ENCODE measurements around the gene KCNQ2.
"Not testable (repeated sequence)": the region's sequence is repeated elsewhere in the genome, so short reads cannot be mapped to it uniquely, and the experiment has no call there.

The KCNQ2 gene

DNA sequence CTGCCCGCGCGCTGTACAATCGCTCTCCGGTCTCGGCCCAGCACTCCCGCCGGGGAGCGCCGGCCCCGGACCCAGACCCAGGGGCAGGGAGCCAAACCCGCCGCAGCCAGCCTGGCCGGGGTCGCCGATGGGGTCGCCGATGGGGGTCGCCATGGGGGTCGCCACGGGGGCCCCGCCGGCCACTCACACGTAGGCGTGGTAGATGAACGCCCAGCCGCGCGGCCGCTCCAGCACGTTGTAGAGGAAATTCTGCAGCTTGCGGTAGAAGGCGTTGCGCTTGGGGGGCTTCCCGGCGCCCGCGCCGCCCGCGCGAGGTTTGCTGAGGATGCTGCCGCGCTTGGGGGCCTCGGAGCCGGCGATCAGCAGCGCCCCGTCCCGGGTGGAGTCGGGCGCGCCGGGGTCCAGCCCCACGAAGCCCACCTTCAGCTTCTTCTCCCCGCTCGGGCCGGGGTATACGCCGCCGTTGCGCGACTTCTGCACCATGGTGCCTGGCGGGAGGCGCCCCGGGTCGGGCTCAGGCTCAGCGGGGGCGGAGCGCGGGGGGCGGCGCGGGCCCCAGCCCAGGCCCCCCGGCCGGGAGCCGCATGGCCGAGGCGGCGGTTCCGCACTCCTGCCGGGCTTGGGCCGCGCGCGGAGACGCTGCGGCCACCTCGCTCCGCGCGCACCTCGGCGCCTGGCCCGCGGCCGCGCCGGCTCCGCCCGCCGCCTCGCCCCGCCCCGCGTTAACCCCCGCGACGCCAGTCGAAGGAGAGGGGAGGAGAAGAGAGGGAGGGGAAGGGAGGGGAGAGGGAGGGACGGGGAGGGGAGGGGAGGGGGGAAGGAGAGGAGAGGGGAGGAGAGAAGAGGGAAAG, at the start of gene KCNQ2:
Gene KCNQ2 (minus strand): TSS at position 675 of the 851 bp plus-strand sequence. CDS start 192 bp downstream, at position 483.
- DNase-seq: no peak

- no peak for DNase-seq
These were observed 49.1 kb upstream of the KCNQ2 start for GRCh38 chr20:63521602-63522001.

DNA sequence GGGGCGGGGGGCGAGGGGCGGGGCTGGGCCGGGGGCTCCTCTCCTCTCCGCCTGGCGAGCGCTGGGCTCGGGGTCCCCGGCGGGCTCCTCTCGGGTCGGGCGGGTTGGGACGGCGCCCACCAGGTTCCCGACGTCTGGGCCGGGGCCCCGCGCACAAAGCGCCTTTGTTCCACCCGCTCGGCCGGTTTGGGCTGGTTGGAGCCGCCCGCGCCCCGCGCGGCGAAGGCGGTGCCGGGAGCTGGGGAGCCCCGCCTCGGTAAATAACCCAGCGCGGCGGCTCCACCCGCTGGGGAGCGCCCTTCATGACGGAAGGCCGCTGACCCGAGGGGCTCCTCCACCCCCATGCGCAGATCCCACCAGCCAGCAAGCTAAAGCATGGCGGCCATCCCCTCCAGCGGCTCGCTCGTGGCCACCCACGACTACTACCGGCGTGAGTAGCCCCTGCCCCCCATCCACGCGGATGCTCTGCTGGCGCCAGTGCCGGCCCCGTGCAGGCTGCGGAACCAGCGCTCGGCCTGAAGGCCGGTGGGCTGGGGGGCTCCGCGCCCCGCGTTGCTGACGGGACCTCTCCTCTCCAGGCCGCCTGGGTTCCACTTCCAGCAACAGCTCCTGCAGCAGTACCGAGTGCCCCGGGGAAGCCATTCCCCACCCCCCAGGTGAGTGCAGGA, 48.6 kb upstream of the KCNQ2 start:
- peak; percentile 49 for DNase-seq

DNA sequence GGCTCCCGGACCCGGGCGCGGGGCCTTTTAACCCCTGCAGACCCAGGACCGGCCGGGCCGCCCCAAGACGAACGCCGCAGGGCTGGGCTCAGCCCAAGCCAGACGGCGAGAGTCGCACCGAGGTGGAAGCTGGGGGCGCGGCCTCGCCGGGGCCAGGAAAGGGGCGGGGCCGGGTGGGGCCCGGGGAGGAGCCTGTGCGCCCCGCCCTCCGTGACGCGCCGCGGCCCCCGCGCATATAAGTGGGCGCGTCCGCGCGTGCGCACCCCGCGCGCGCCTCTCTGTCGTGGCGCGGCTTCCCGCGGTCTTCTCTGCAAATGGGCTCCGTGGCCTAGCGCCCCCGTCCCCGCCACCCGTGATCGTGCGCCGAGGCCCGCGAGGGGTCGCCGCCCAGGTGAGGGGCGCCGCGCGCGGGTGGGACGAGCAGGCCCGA, 48.1 kb upstream of the KCNQ2 start, which contains the start of gene PPDPF:
Gene PPDPF (plus strand): TSS at position 262 of the 430 bp plus-strand sequence. CDS start 544 bp downstream, outside the sequence.
- DNase-seq: no peak

- DNase-seq: no peak
These were observed 47.4 kb upstream of the KCNQ2 start for GRCh38 chr20:63519668-63520503.

DNA sequence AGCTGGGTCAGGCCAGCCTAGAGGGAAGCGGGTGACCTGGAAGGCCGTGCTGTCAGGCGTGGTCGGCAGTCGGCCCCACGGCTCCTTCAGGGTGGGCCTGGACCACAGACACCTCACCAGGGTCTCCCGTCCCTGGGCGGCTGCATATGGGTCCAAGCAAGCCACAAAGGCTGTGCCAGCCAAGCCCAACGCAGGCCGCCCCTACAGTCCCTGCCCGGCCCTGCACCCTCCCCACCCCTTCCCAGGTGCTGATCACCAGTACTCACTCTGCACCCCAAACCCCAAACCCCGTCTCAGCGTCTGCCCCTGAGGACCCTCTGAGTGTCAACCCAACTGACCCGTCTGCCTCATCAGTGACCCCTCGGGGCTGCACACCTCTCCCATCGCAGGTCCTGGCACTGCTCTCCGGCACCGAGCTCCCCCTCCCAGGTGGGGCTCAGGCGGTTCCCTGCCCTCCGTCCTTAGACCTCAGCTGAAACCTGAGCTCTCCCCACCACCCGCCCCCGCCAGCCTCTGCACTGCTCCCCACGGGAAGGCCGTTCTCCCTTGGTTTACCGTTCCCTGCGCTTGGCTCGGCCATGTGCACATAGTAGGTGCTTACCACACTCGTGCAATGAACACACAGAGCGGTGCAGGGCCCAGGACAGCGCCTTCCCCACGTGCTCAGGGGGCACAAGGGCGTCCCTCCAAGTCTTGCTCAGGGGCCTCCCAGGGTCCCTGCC, 46.7 kb upstream of the KCNQ2 start:
- no peak for DNase-seq

DNA sequence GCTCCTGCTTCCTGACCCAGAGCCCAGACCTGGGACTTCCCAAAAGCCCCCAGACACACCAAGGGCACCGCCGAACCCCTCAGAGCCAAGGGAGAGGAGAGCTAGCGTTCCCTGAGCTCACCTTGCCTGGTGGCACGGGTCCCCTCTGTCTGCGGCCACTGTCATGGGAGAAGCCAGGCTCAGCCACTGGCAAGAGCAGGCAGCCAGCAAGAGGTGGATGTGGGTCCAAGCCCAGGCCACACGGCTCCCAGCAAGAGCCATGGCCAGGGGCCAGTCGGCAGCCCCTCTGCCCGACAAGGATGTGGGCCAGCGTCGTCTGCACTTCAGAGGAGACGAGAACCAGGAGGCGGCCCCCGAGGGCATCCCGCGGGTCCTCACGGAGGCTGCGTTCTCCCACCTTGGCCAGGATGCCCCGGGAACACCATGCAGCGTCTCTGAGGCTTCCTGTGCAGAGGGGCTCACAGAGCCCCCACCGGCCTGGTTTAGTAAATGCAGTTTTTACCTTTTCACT, 46.0 kb upstream of the KCNQ2 start:
- no peak for DNase-seq

DNA sequence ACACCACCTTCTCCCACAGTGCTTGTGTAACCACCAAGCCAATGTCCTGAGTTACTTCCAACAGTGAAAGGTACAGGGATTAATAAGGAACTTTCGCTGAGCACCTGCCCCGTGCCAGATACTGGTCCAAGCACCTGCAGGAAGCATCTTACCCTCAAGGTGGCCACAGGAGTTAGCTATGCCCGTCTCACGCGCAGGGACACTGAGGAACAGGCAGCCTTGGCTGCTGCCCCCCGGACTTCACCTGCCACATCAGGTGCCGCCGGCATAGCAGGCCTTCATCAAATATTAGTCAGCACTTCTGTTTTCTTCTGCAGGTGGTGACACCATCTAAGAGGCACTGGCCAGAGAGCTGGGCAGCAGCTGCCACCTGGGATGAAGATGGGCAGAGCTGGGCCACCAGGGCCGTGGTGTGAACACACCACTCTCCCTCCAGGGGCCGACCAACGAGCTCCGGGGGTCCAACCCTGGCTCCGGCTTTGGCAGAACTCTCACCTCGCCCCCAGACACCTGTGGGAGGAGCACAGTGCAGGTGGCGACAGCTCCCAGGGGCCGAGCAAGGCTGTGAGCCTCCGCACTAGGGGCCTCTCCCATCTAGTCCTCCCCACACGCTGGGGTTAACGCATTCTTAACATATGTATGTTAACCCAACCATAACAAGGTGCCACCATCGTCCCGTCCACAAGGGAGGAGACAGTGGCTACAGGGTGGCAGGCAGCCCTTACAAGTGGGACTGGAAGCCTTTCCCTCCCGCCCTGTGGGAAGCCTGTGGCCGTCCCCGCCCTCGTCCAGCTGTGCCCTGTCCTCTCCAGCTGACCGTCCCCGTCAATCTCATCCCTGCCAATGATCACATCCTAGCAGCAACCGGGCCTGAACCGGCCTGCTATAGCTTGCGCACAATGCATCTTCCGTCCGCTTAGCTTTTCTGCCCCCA, 45.2 kb upstream of the KCNQ2 start:
- no peak for DNase-seq

GRCh38 chr20:63514520-63514919, 42.1 kb upstream of the KCNQ2 start:
- not testable (repeated sequence) for DNase-seq

DNA sequence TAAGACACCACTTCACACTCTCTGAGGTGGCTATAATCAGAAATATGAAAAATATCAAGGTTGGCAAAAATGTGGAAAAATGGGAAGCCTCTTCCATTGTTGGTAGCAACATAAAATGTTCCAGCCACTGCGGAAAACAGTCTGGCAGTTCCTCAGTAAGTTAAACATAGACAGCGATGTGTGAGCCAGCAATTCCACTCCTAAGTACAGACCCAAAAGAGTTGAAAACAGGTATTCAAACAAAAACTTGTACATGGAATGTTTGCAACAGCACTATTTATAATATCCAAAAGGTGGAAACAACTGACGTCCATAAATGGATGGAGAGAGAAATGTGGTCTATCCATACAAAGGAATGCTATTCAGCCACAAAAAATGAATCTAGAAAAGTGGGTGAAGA, 40.8 kb upstream of the KCNQ2 start:
- no peak for DNase-seq

- DNase-seq: no peak
These were observed 36.7 kb upstream of the KCNQ2 start for GRCh38 chr20:63509088-63509564.

GRCh38 chr20:63508072-63508768, 35.8 kb upstream of the KCNQ2 start:
- DNase-seq: no peak

- no peak for DNase-seq
These were observed 34.8 kb upstream of the KCNQ2 start for GRCh38 chr20:63507083-63507743.

DNA sequence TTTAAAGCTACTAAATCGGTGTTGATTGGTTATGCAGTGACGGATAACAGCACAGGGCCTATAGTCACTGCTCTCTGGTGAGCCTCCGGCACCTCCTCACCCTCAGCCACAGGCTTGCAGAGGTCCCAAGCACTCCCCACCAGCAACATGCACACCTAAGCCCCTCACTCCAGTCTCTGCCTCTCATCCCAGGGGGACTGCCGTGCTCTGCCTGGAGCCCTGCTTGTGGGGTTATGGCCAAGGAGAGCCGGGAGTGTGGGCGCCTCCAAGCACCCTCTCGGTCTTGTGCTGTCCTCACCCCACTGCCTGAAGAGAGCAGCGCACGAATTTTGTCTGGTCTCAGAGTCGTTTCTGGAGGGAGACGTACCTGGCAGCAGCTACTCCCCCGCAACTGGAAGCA, 33.3 kb upstream of the KCNQ2 start:
- DNase-seq: no peak

GRCh38 chr20:63505281-63505680, 32.8 kb upstream of the KCNQ2 start:
- DNase-seq: no peak

- no peak for DNase-seq
These were observed 32.2 kb upstream of the KCNQ2 start for GRCh38 chr20:63504642-63505041.

DNA sequence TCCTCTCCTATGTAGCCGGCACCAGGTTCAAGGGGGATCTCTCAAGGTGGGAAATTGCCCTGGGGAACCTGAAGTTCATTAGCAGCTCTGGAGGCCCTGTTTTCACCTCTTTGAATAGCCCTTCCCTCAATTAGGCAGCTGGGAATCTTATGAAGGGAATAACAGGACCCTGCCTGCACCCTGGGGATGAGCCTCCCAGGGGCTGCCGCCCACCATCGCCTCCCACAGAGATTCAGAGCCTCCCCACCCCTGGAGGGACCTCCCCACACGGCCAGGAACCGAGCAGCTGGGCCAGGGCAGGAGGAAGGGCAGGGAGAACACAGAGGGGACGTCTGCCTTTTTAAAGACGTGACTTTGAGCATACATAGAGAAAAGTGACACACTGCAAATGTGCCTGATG, 31.1 kb upstream of the KCNQ2 start:
- no peak for DNase-seq

DNA sequence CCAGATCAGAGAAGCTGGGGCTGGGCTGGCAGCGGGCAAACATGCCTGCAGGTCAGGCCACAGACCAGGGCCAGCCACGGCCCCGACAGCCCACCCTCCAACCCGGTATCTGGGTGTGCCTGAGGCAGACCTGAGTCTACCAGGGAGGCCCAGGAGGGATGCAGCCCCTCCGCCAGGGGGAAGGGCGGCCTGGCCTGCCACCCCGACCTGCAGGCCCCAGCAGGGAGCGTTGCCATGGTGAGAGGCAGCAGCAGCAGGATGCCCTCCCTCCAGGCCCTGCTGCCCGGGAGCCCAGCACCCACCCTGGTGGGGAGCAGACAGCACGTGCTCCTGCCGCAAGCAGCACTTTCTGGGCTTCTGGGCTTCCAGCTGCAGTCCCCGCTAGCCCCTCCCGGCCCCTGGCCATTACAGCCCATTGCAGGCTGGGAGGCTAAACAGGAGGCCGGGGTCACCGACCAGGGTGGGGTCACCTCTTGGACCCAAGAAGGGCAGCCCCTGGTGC, 30.3 kb upstream of the KCNQ2 start:
- DNase-seq: no peak
